ENCODE measurements around the gene ARL13B. TPM values are rescaled to one million over a fixed set of nuclear protein-coding genes. Genes with fewer than 3 reads are reported as not detected.
A peak's percentile ranks its signal among the peaks of the same experiment; 100 is the strongest.

The ARL13B gene
- total and polyA plus RNA-seq, 3 donors from 2014 or later: 6.2 to 15.4 (median 14.9) TPM

DNA sequence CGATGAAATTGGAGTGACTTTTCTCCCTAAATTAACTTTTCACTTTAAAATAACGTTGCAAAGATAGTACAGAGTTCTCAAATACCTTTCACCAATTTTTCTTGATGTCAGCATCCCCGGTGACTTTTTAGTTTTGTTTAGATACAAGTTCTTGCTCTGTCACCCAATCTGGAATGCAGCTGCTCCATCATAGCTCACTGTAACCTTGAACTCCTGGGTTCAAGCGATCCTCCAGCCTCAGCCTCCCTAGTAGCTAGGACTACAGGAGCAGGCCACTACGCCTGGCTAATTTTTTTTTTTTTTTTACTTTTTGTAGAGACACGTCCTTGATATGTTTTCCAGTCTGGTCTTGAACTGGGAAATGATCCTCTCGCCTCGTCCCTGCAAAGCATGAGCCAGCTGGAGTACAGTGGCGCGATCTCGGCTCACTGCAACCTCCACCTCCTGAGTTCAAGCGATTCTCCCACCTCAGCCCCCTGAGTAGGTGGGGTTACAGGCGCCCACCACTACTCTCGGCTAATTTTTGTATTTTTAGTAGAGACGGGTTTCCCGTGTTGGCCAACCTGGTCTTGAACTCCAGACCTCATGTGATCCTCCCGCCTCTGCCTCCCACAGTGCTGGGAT is 83.7 kb downstream of the ARL13B start:
- peak overlapping the region; percentile 81 to 92 for H3K4me3 ChIP-seq
- H3K4me1 ChIP-seq: peaks cover 20% of the 10 kb centered on the region
- DNase-seq: no peak
- TF ChIP-seq, protein P1, sequence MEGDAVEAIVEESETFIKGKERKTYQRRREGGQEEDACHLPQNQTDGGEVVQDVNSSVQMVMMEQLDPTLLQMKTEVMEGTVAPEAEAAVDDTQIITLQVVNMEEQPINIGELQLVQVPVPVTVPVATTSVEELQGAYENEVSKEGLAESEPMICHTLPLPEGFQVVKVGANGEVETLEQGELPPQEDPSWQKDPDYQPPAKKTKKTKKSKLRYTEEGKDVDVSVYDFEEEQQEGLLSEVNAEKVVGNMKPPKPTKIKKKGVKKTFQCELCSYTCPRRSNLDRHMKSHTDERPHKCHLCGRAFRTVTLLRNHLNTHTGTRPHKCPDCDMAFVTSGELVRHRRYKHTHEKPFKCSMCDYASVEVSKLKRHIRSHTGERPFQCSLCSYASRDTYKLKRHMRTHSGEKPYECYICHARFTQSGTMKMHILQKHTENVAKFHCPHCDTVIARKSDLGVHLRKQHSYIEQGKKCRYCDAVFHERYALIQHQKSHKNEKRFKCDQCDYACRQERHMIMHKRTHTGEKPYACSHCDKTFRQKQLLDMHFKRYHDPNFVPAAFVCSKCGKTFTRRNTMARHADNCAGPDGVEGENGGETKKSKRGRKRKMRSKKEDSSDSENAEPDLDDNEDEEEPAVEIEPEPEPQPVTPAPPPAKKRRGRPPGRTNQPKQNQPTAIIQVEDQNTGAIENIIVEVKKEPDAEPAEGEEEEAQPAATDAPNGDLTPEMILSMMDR (IDR thresholded peaks at IDR 0.05): no peak
- TF ChIP-seq POLR2A (IDR thresholded peaks at IDR 0.05): no peak
- intact Hi-C loops (cut with DNase I; ENCODE audit: low total_unique reads): no loop called here
- WGBS, 2 donors: 22 to 28% methylated on average over 17 of the region's 17 CpGs
- no peaks in the 10 kb centered on the region for H3K9me3 ChIP-seq
- no peaks in the 10 kb centered on the region for H3K27me3 ChIP-seq
- H3K36me3 ChIP-seq (ENCODE audit: low read depth, missing control alignments): no peaks in the 10 kb centered on the region
- H3K27ac ChIP-seq: peak overlapping the region; percentile 97 to 98

DNA sequence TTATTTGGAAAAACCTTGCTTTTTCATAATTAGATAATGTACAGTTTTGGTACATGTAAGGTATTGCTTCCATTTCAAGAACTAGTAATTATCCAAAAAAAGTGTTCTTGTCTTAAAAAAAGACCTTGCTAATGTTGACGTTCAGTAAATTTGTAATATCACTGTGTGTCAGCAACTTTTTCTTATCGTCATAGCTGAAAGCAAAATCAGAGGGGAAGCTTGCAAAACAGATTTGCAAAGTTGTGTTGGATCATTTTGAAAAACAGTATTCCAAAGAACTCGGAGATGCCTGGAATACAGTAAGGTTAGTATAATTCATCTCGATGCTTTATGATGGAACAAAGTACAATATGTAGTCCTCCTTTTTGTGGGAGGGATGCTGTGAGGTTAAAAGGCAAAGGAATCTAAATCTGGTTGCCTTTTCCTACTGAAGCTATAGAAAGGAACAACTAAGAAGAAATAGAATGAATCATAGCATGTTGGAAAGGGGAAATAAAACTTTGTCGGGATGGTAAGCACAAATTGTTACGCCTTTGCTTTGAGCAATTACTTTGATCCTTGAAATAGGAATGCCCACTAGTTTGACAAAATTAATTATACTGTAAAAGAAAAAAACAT is 84.4 kb downstream of the ARL13B start:
- H3K4me1 ChIP-seq: peaks cover 20% of the 10 kb centered on the region
- H3K9me3 ChIP-seq: no peaks in the 10 kb centered on the region
- H3K27me3 ChIP-seq: no peaks in the 10 kb centered on the region
- intact Hi-C loops (cut with DNase I; ENCODE audit: low total_unique reads): no loop called here
- no peak for DNase-seq
- no peaks in the 10 kb centered on the region for H3K36me3 ChIP-seq (ENCODE audit: low read depth, missing control alignments)
- 45 to 56% methylated on average over 6 of the region's 6 CpGs for WGBS, 2 donors
- no peak for TF ChIP-seq POLR2A (IDR thresholded peaks at IDR 0.05)
- TF ChIP-seq, protein P1 (IDR thresholded peaks at IDR 0.05): no peak
- peak overlapping the region in 1 of 2 donors; percentile 97 for H3K27ac ChIP-seq
- H3K4me3 ChIP-seq: no peak overlapping the region

DNA sequence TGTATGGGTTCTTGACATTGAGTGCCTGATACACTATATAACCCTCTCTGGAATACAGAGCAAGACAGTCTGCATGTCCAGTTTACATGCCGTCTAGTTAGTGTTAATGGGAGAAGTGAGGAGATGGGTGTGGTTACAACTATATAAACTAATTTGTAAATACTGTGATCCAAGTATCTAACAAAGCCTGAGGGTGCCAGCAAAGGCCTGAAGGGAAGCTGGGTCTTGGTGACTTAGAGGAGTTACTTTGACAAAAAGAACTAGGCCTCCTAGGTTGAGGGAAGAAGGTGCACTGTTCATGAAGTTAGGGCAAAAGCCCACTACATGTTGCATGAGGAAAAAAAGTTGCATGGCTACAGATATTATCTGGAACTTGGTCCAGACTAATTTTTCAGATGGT is 85.2 kb downstream of the ARL13B start:
- H3K9me3 ChIP-seq: no peaks in the 10 kb centered on the region
- TF ChIP-seq, protein P1 (IDR thresholded peaks at IDR 0.05): no peak
- TF ChIP-seq POLR2A (IDR thresholded peaks at IDR 0.05): no peak
- 72 to 78% methylated on average over 1 of the region's 1 CpG for WGBS, 2 donors
- no peaks in the 10 kb centered on the region for H3K27me3 ChIP-seq
- peak overlapping the region in 1 of 2 donors; percentile 18 for H3K27ac ChIP-seq
- H3K4me1 ChIP-seq: peaks cover 20% of the 10 kb centered on the region
- H3K4me3 ChIP-seq: no peak overlapping the region
- no peaks in the 10 kb centered on the region for H3K36me3 ChIP-seq (ENCODE audit: low read depth, missing control alignments)
- intact Hi-C loops (cut with DNase I; ENCODE audit: low total_unique reads): loop anchor here (5.0 kb wide), 1 partner anchor 63 kb away; no protein-coding TSS in a partner anchor
- DNase-seq: no peak

DNA sequence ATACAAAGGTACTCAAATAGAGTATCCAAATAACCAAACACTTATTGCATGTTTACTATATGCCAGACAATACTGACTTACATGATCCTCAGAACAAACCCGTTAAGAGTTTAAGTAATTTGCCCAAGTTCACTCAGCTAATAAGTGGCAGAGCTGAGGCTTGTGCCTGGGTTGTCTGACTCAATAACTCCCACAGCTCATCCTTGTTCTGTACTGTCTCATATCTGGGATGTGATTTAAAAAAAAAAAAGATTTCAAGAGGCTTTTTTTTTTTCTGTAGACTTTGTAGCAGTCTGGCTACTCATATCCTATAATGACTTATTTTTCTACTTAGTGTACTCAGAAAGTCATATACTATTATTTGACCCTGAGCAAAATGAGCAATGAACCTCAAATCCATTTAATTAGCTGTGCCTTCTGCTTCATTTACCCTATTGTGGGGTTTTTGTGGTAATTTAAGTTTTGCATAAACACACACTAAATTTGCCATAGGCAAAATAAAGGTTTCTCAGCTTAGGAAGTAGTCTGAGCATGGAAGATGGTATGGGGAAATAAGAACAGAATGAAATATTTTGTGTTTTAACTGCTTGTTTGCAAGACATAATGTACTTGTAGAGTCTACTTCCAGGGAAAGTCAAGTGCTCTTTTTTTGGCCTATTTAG is 86.0 kb downstream of the ARL13B start:
- Histone ChIP-seq H3K36me3 (ENCODE audit: low read depth, missing control alignments) (no peaks in the 10 kb centered on the region), H3K27me3 (no peaks in the 10 kb centered on the region), H3K9me3 (no peaks in the 10 kb centered on the region), H3K4me1 (peaks cover 20% of the 10 kb centered on the region), H3K4me3 (no peak overlapping the region), H3K27ac (no peak overlapping the region)
- intact Hi-C loops (cut with DNase I; ENCODE audit: low total_unique reads): loop anchor here (5.0 kb wide), 1 partner anchor 64 kb away; no protein-coding TSS in a partner anchor
- DNase-seq: no peak
- TF ChIP-seq POLR2A (IDR thresholded peaks at IDR 0.05): no peak
- 68 to 73% methylated on average over 1 of the region's 1 CpG for WGBS, 2 donors
